Measurements from ENCODE around the gene ADGRG2. TPM values are rescaled to one million over a fixed set of nuclear protein-coding genes. Genes with fewer than 3 reads are reported as not detected.

ADGRG2 gene
- total RNA-seq, 4 donors from 2014 or later, result 1.8 to 4.3 (median 3.2) TPM

- Histone ChIP-seq H3K27ac (no peak overlapping the region), H3K9me3 (no peaks in the 10 kb centered on the region), H3K4me3 (replicated peaks in 1 of 3) (no peak overlapping the region), H3K36me3 (no peaks in the 10 kb centered on the region), H3K4me1 (no peaks in the 10 kb centered on the region), H3K27me3 (no peaks in the 10 kb centered on the region)
- WGBS, 2 donors, result 95 to 96% methylated on average over 6 of the region's 6 CpGs
- no peak for DNase-seq
- TF ChIP-seq, protein P1, sequence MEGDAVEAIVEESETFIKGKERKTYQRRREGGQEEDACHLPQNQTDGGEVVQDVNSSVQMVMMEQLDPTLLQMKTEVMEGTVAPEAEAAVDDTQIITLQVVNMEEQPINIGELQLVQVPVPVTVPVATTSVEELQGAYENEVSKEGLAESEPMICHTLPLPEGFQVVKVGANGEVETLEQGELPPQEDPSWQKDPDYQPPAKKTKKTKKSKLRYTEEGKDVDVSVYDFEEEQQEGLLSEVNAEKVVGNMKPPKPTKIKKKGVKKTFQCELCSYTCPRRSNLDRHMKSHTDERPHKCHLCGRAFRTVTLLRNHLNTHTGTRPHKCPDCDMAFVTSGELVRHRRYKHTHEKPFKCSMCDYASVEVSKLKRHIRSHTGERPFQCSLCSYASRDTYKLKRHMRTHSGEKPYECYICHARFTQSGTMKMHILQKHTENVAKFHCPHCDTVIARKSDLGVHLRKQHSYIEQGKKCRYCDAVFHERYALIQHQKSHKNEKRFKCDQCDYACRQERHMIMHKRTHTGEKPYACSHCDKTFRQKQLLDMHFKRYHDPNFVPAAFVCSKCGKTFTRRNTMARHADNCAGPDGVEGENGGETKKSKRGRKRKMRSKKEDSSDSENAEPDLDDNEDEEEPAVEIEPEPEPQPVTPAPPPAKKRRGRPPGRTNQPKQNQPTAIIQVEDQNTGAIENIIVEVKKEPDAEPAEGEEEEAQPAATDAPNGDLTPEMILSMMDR (IDR thresholded peaks at IDR 0.05), result no peak
- TF ChIP-seq POLR2A (IDR thresholded peaks at IDR 0.05), result no peak
- intact Hi-C loops (cut with DNase I), result no loop called here
Measured at GRCh38 chrX:19059067-19059466, 63.2 kb downstream of the ADGRG2 start.

- 69 to 70% methylated on average over 2 of the region's 2 CpGs for WGBS, 2 donors
- no peaks in the 10 kb centered on the region for H3K4me1 ChIP-seq
- no peaks in the 10 kb centered on the region for H3K9me3 ChIP-seq
- H3K4me3 ChIP-seq (replicated peaks in 1 of 3), result no peak overlapping the region
- no peak for DNase-seq
- no peaks in the 10 kb centered on the region for H3K27me3 ChIP-seq
- intact Hi-C loops (cut with DNase I), result no loop called here
- no peak overlapping the region for H3K27ac ChIP-seq
- no peaks in the 10 kb centered on the region for H3K36me3 ChIP-seq
- TF ChIP-seq, protein P1 (IDR thresholded peaks at IDR 0.05), result no peak
- TF ChIP-seq POLR2A (IDR thresholded peaks at IDR 0.05), result no peak
Measured at GRCh38 chrX:19057856-19058255, 64.4 kb downstream of the ADGRG2 start.

DNA sequence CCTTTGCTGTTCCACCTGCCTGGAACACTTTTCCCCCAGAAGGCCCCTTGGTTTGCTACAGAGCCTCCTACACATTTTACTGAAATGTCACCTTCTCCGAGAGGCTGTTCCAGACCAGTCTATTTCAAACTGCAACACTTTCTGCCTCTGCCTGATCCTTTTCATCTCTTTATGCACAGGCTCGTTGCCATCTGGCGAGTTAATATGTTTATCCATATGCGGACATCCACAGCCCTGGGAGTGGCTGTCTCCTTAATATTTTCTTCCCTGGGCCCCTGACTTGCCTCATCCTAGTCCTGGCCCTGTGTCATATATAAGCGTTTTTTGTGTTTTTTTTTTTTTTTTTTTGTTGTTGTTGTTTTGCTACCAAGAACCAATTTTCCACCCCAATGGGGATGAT lies 73.2 kb downstream of the ADGRG2 start:
- Histone ChIP-seq H3K27me3 (no peaks in the 10 kb centered on the region), H3K27ac (no peak overlapping the region), H3K36me3 (no peaks in the 10 kb centered on the region), H3K4me1 (no peaks in the 10 kb centered on the region), H3K9me3 (no peaks in the 10 kb centered on the region), H3K4me3 (replicated peaks in 1 of 3) (no peak overlapping the region)
- WGBS, 2 donors, result 95 to 97% methylated on average over 5 of the region's 5 CpGs
- TF ChIP-seq POLR2A (IDR thresholded peaks at IDR 0.05), result no peak
- TF ChIP-seq, protein P1 (IDR thresholded peaks at IDR 0.05), result no peak
- no peak for DNase-seq
- intact Hi-C loops (cut with DNase I), result no loop called here

GRCh38 chrX:19046343-19047215 lies 75.7 kb downstream of the ADGRG2 start:
- Histone ChIP-seq H3K27ac (no peak overlapping the region), H3K27me3 (no peaks in the 10 kb centered on the region), H3K4me1 (no peaks in the 10 kb centered on the region), H3K9me3 (no peaks in the 10 kb centered on the region), H3K36me3 (no peaks in the 10 kb centered on the region), H3K4me3 (replicated peaks in 1 of 3) (no peak overlapping the region)
- DNase-seq, result no peak
- intact Hi-C loops (cut with DNase I), result no loop called here
- WGBS, 2 donors, result 80 to 83% methylated on average over 8 of the region's 8 CpGs
- TF ChIP-seq, protein P1 (IDR thresholded peaks at IDR 0.05), result no peak

GRCh38 chrX:19040373-19040772 lies 81.9 kb downstream of the ADGRG2 start:
- no peak for TF ChIP-seq POLR2A (IDR thresholded peaks at IDR 0.05)
- TF ChIP-seq, protein P1 (IDR thresholded peaks at IDR 0.05), result peak in 2 of 6 experiments; percentile 39 to 42
- no peak for DNase-seq
- 34 to 36% methylated on average over 3 of the region's 3 CpGs for WGBS, 2 donors
- H3K27me3 ChIP-seq, result no peaks in the 10 kb centered on the region
- H3K27ac ChIP-seq, result no peak overlapping the region
- H3K36me3 ChIP-seq, result no peaks in the 10 kb centered on the region
- H3K9me3 ChIP-seq, result no peaks in the 10 kb centered on the region
- H3K4me3 ChIP-seq (replicated peaks in 1 of 3), result no peak overlapping the region
- intact Hi-C loops (cut with DNase I), result no loop called here
- H3K4me1 ChIP-seq, result no peaks in the 10 kb centered on the region

Data from thyroid gland (tissue), 4 donors.